Naive thymus-derived CD4-positive, alpha-beta T cell (primary cell): ENCODE results near the gene SNED1. TPM values are rescaled to one million over a fixed set of nuclear protein-coding genes. Genes with fewer than 3 reads are reported as not detected.

Experiments
- ATAC-seq: fragments of 150-1000 bp; cut with Tn5 transposase; 2 replicates; pipeline ENCODE4 v1.10.0; 2021; ENCODE audit warnings: mild to moderate bottlenecking, moderate library complexity
- CTCF ChIA-PET: fragments of 350-600 bp; sonication (Branson Sonifier 250); formaldehyde crosslinking; loops from one replicate; lab custom pipeline; 2021; ENCODE audit warnings: antibody characterized with exemption; lab: Charles Lee
- POLR2A ChIA-PET: fragments of 350-600 bp; sonication (Branson Sonifier 250); formaldehyde crosslinking; loops from one replicate; lab custom pipeline; 2021; ENCODE audit warnings: antibody characterized with exemption, inconsistent platforms; lab: Charles Lee
- DNase-seq, 9 donors: peaks; one replicate each; pipeline versions ENCODE4 v3.0.0 to v3.0.0-alpha.2; 2020 to 2022; ENCODE audit warnings: mixed read lengths in 1 of 9
- H3K27ac ChIP-seq: one replicate; pipeline ENCODE4 v1.7.0; 2013; ENCODE audit warnings: mild to moderate bottlenecking, low read depth, low read length, moderate library complexity
- H3K27me3 ChIP-seq, 2 donors: one replicate each; pipeline ENCODE4 v1.7.0; 2013; ENCODE audit warnings: low read length in 2 of 2, mild to moderate bottlenecking in 2 of 2, moderate library complexity in 2 of 2; ENCODE audit not compliant: control insufficient read depth in 2 of 2, insufficient read depth in 2 of 2
- H3K36me3 ChIP-seq, 3 experiments: 1 replicate in 2 of 3; 2 replicates in 1 of 3; pipeline ENCODE4 v1.7.0; 2013; ENCODE audit warnings: low read length in 3 of 3, mild to moderate bottlenecking in 3 of 3, moderate library complexity in 1 of 3; ENCODE audit not compliant: insufficient read depth in 3 of 3, control insufficient read depth in 2 of 3
- H3K4me1 ChIP-seq, 2 donors: one replicate each; pipeline ENCODE4 v1.7.0; 2013; ENCODE audit warnings: low read length in 2 of 2, mild to moderate bottlenecking in 2 of 2, moderate library complexity in 1 of 2; ENCODE audit not compliant: control insufficient read depth in 2 of 2, insufficient read depth in 2 of 2
- H3K4me3 ChIP-seq: 2 replicates; pipeline ENCODE4 v1.7.0; 2013; ENCODE audit warnings: mild to moderate bottlenecking, low read length
- H3K9me3 ChIP-seq, 3 experiments: 1 replicate in 2 of 3; 2 replicates in 1 of 3; pipeline ENCODE4 v1.7.0; 2013; ENCODE audit warnings: low read length in 3 of 3; ENCODE audit not compliant: control insufficient read depth in 2 of 3
- H3K27ac Mint-ChIP-seq, 9 donors: one replicate each; pipeline ENCODE4 v1.8.0; 2020 to 2022; ENCODE audit warnings: mixed read lengths in 9 of 9, mild to moderate bottlenecking in 8 of 9, moderate library complexity in 5 of 9, inconsistent platforms in 2 of 9
- H3K27me3 Mint-ChIP-seq, 5 donors: one replicate each; pipeline ENCODE4 v1.8.0; 2021 to 2022; ENCODE audit warnings: mixed read lengths in 5 of 5, mild to moderate bottlenecking in 1 of 5
- H3K36me3 Mint-ChIP-seq, 5 donors: one replicate each; pipeline ENCODE4 v1.8.0; 2020 to 2022; ENCODE audit warnings: mixed read lengths in 5 of 5, mild to moderate bottlenecking in 3 of 5, inconsistent platforms in 1 of 5
- H3K4me1 Mint-ChIP-seq, 7 donors: one replicate each; pipeline ENCODE4 v1.8.0; 2020 to 2022; ENCODE audit warnings: mixed read lengths in 7 of 7, mild to moderate bottlenecking in 3 of 7, inconsistent platforms in 1 of 7
- H3K4me3 Mint-ChIP-seq, 10 donors: one replicate each; pipeline ENCODE4 v1.8.0; 2020 to 2022; ENCODE audit warnings: mild to moderate bottlenecking in 10 of 10, mixed read lengths in 10 of 10, moderate library complexity in 6 of 10, inconsistent platforms in 2 of 10
- H3K9me3 Mint-ChIP-seq, 11 donors: one replicate each; pipeline ENCODE4 v1.8.0; 2020 to 2022; ENCODE audit warnings: mixed read lengths in 11 of 11, mild to moderate bottlenecking in 4 of 11, inconsistent platforms in 1 of 11, moderate library complexity in 1 of 11
- intact Hi-C, 2 donors: fragments of 100-400 bp; cut with micrococcal nuclease; formaldehyde crosslinking; loops; one replicate each; pipeline ENCODE4 v1.15.1; 2023
- polyA plus RNA-seq, 2 donors: library from polyadenylated mRNA; unstranded; fragments of 300-500 nt; fragmentation: Illumina TruSeq; gene quantifications; one replicate each; pipeline ENCODE4 v1.2.3, GENCODE V29; 2021
- total RNA-seq, 6 experiments: library from RNA in 5 of 6; stranded (reverse) in 5 of 6; gene quantifications; 1 replicate in 5 of 6; 2 replicates in 1 of 6; pipeline ENCODE4 v1.2.3 and lab custom pipeline; 2021 to 2026

Gene SNED1
- total and polyA plus RNA-seq, 7 experiments from 2014 or later, result 1.0 to 120 (median 32.9) TPM

DNA sequence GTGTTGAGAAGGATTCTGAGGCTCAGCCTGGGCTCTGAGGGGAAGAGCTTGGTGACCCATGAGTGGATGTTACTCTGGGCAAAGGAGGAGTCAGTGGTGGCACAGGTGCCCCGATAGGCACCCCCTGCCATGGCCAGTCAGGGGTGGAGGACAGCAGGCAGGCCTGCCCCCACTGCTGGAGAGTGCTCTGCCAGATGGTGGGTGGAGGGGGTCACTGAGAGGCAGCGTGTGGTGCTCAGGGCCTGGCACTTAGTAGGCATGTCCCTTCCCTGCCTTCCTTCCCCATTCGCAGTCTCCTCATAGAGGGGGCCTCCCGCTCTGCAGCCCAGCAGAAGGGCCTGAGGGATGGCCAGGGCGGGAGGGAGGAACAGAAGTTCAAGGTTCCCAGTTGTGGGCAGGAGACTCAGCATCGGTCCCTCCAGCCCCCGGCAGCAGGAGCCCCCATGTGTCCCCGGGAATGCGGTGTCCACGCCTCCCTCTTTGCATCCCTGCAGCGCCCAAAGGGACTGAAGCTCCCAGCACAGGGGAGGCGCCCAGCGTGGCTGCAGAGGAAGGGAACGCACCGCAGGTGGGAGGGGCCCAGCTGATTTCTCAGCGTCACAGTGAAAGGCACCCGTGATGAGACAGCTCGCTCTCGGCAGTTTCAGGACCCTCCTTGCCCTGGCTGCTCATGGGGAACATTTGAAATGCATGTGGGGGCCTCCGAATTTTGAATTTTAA, 5.7 kb upstream of the SNED1 start:
- H3K9me3 Mint-ChIP-seq, result no peaks in the 10 kb centered on the region
- H3K36me3 Mint-ChIP-seq, result no peaks in the 10 kb centered on the region
- CTCF ChIA-PET, result no interaction called here
- peaks cover 0 to 14% (median 5%) of the 10 kb centered on the region in 7 donors for H3K4me1 Mint-ChIP-seq
- intact Hi-C loops, result no loop called here
- POLR2A ChIA-PET, result interaction anchor here (0.7 kb wide), 1 partner anchor 17 kb away, joined by 4 read pairs; no protein-coding TSS in a partner anchor
- H3K36me3 ChIP-seq, result no peaks in the 10 kb centered on the region
- no peaks in the 10 kb centered on the region for H3K27me3 ChIP-seq
- peaks cover 0 to 16% (median 7%) of the 10 kb centered on the region in 5 donors for H3K27me3 Mint-ChIP-seq
- no peak for DNase-seq
- no peak for ATAC-seq
- no peaks in the 10 kb centered on the region for H3K4me1 ChIP-seq
- no peak overlapping the region for H3K27ac ChIP-seq
- no peak overlapping the region for H3K4me3 ChIP-seq
- peak overlapping the region in 2 of 10 donors; percentile 16 to 38 for H3K4me3 Mint-ChIP-seq
- H3K9me3 ChIP-seq, result no peaks in the 10 kb centered on the region
- H3K27ac Mint-ChIP-seq, result no peak overlapping the region

- Histone ChIP-seq H3K27ac (no peak overlapping the region), H3K4me3 (no peak overlapping the region), H3K9me3 (no peaks in the 10 kb centered on the region), H3K4me1 (no peaks in the 10 kb centered on the region), H3K36me3 (no peaks in the 10 kb centered on the region), H3K27me3 (no peaks in the 10 kb centered on the region)
- H3K27me3 Mint-ChIP-seq, result peaks cover 0 to 16% (median 7%) of the 10 kb centered on the region in 5 donors
- H3K27ac Mint-ChIP-seq, result no peak overlapping the region
- peak overlapping the region in 1 of 10 donors; percentile 38 for H3K4me3 Mint-ChIP-seq
- no peaks in the 10 kb centered on the region for H3K36me3 Mint-ChIP-seq
- no peaks in the 10 kb centered on the region for H3K9me3 Mint-ChIP-seq
- DNase-seq (no peak), ATAC-seq (no peak)
- CTCF ChIA-PET, result no interaction called here
- POLR2A ChIA-PET, result no interaction called here
- H3K4me1 Mint-ChIP-seq, result peaks cover 0 to 14% (median 5%) of the 10 kb centered on the region in 7 donors
- intact Hi-C loops, result no loop called here
These were observed 4.8 kb upstream of the SNED1 start for GRCh38 chr2:240993446-240994170.

DNA sequence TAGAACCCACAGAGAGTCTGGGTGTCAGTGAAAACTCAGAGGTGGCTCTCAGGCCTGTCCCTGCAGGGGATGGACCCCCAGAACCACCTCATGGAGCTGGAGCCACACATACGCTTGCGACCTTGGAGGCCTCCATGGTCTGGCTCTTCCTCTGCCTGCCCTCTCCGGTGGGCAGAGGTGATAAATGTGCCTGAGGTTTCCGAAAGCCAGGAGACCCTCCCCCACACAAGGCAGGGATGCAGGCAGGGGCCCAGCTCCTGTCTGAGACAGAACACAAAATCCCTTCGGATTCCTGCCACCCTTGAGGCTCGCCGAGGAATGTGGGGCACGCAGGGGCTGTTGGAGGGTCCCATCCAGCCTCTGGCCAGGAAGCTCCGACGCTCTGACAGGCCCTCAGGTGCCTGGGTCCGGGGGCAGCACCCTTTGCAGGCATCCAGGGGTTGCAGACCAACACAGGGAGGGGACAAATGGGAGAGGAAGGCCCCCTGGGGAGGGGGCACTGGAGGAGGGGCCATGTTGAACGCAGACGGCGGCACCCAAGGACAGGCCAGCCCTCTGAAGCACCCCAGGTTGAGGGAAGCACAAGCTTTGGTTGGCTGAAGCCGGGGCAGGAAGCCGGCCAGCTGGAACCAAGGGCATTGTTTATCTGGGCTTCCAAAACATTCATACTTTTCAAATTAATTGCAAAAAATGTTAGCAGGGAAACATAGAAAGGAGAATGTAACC, 4.1 kb upstream of the SNED1 start:
- Histone ChIP-seq H3K9me3 (no peaks in the 10 kb centered on the region), H3K27ac (no peak overlapping the region), H3K36me3 (no peaks in the 10 kb centered on the region), H3K27me3 (no peaks in the 10 kb centered on the region), H3K4me1 (no peaks in the 10 kb centered on the region), H3K4me3 (no peak overlapping the region)
- DNase-seq, result no peak
- H3K36me3 Mint-ChIP-seq, result no peaks in the 10 kb centered on the region
- POLR2A ChIA-PET, result no interaction called here
- H3K27ac Mint-ChIP-seq, result no peak overlapping the region
- H3K9me3 Mint-ChIP-seq, result no peaks in the 10 kb centered on the region
- no peak overlapping the region for H3K4me3 Mint-ChIP-seq
- intact Hi-C loops, result no loop called here
- CTCF ChIA-PET, result no interaction called here
- no peak for ATAC-seq
- peaks cover 0 to 16% (median 7%) of the 10 kb centered on the region in 5 donors for H3K27me3 Mint-ChIP-seq
- peaks cover 0 to 14% (median 5%) of the 10 kb centered on the region in 7 donors for H3K4me1 Mint-ChIP-seq

GRCh38 chr2:240995041-240996021, 3.1 kb upstream of the SNED1 start:
- Mint-ChIP-seq H3K4me3 (peak overlapping the region in 1 of 10 donors; percentile 35), H3K27me3 (peaks cover 0 to 25% (median 15%) of the 10 kb centered on the region in 5 donors), H3K4me1 (peaks cover 4 to 22% (median 10%) of the 10 kb centered on the region in 7 donors), H3K36me3 (peaks cover 0 to 2% (median 0%) of the 10 kb centered on the region in 5 donors), H3K27ac (peak overlapping the region in 1 of 9 donors; percentile 67), H3K9me3 (no peaks in the 10 kb centered on the region)
- ATAC-seq (no peak), DNase-seq (no peak)
- CTCF ChIA-PET, result no interaction called here
- H3K36me3 ChIP-seq, result no peaks in the 10 kb centered on the region
- H3K4me1 ChIP-seq, result no peaks in the 10 kb centered on the region
- H3K9me3 ChIP-seq, result no peaks in the 10 kb centered on the region
- no peaks in the 10 kb centered on the region for H3K27me3 ChIP-seq
- POLR2A ChIA-PET, result interaction anchor here (1.2 kb wide), 1 partner anchor 13 kb away, joined by 3 read pairs; no protein-coding TSS in a partner anchor
- intact Hi-C loops, result loop anchor here in 1 of 2 donors (5.0 kb wide), 1 partner anchor 42 kb away; no protein-coding TSS in a partner anchor
- H3K4me3 ChIP-seq, result no peak overlapping the region
- H3K27ac ChIP-seq, result no peak overlapping the region

DNA sequence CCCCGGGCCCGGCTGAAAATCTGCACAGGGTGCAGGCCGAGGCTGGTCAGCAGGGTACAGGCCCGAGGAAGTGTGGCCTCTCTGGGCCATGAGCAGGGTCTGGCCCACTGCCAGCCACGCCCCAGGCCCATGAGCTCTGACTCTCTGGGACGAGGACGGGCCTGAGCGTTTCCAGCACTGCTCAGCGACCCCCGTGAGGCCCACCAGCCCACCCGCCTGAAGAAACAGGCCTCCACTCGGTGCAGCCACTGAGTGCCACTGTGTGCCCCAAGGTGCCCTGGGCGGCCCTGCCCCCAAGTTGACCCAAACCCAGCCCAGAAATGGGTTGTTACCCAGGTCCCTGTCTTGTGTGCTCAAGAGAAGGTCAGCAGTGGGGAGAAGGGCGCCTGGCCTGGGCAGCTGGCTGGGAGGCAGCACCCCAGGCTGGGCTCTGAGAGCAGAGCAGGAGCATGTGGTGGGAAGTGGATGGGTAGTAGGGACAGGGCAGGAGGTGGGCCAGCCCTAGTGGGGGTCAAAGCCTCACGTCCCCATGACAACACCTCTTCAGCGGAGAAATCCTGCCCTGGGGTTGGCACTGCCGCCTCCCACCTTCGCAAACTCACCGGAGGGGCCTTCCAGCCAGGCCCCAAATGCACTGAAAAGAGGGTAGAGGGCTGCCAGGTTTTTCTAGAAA, 2.1 kb upstream of the SNED1 start:
- Histone ChIP-seq H3K4me1 (no peaks in the 10 kb centered on the region), H3K9me3 (no peaks in the 10 kb centered on the region), H3K27ac (no peak overlapping the region), H3K36me3 (no peaks in the 10 kb centered on the region), H3K4me3 (no peak overlapping the region), H3K27me3 (no peaks in the 10 kb centered on the region)
- H3K4me3 Mint-ChIP-seq, result peak overlapping the region in 1 of 10 donors; percentile 62
- H3K27ac Mint-ChIP-seq, result peak overlapping the region in 1 of 9 donors; percentile 31
- ChIA-PET POLR2A (interaction anchor here (1.2 kb wide), 1 partner anchor 12 kb away, joined by 3 read pairs; no protein-coding TSS in a partner anchor), CTCF (no interaction called here)
- H3K27me3 Mint-ChIP-seq, result peaks cover 0 to 33% (median 20%) of the 10 kb centered on the region in 5 donors
- H3K9me3 Mint-ChIP-seq, result no peaks in the 10 kb centered on the region
- H3K4me1 Mint-ChIP-seq, result peaks cover 4 to 27% (median 12%) of the 10 kb centered on the region in 7 donors
- peaks cover 0 to 2% (median 0%) of the 10 kb centered on the region in 5 donors for H3K36me3 Mint-ChIP-seq
- no peak for DNase-seq
- no peak for ATAC-seq
- intact Hi-C loops, result loop anchor here in 1 of 2 donors (5.0 kb wide), 1 partner anchor 41 kb away; no protein-coding TSS in a partner anchor
